ENCODE data around the gene TSHZ2.

TSHZ2 gene

DNA sequence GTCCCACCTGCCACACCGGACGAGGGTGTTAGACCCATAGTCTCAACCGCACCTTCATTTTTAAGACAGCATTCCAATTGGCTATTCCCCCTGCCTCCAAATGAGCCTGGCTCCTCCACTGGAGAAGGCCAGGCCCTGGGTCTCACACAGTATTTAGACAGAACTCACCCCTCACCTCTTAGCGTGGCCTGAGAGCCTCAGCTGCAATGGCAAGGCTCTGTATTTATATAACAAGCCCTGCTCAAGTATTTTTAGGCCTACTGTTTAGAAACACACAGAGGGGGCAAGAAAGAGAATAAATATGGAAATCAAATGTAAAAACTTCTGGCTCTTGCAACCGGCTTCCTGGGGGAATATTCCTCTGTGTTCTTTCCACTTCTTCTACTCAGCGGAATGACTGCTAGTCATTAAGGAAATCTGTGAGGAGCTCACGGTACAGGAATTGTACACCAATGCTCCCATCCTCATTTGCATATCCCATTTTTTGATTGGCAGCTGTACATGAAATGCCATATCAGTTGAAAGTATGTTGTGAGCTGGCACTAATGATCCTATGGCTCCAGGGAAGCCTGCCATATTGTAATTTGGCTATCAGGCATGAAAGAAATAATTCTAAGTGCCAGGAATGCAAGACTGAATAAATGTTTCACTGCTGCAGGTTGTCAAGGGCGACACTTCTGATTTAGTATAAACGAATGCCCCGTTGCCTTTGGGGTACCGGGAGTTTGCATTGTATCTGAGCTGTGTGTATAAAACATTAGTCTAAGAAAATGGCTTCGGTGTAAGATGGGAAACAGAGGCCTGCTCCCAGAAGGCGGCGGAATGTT lies 414.0 kb downstream of the TSHZ2 start:
- CTCF ChIA-PET, result interaction anchor here (0.5 kb wide), 1 partner anchor 157 kb away, joined by 3 read pairs; no protein-coding TSS in a partner anchor

DNA sequence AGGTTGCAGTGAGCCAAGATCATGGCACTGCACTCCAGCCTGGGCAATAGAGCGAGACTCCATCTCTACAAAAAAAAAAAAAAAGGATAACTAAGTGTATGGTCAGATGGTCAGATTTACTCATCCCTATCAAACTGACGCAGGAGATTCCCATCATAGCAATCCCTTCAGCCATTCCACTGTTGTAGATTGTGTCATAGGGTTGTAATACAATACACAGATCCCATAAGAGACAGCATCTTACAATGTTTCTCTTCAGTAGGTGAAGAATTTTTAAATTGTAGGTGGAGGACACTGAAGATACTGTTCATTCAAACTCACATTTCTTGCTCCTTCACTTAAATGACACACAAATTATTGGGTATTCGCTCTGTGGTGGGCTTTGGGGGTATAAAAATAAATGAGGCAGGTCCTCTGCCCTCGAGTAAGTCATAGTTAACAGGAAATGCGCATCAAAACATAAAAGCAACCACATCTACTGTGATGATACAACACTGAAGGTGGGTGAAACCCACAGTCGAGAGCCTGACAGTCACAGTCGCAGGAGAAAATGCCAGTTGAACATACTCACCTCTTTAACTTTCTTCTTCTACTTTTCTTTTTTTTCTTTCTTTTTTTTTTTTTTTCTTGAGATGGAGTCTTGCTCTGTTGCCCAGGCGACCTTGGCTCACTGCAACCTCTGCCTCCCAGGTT lies 416.0 kb downstream of the TSHZ2 start:
- TF ChIP-seq FOXM1 (IDR thresholded peaks at IDR 0.05; ENCODE audit: borderline replicate concordance), result no peak
- no peak for TF ChIP-seq BHLHE40 (IDR thresholded peaks at IDR 0.05; ENCODE audit: borderline replicate concordance)
- TF ChIP-seq SP1 (IDR thresholded peaks at IDR 0.05), result no peak
- no peak for TF ChIP-seq ELF4 (IDR thresholded peaks at IDR 0.05)
- no peak for TF ChIP-seq CTBP1 (IDR thresholded peaks at IDR 0.05; ENCODE audit: borderline replicate concordance)
- TF ChIP-seq ZNF384 (IDR thresholded peaks at IDR 0.05), result no peak
- no peak for TF ChIP-seq FOXK2 (IDR thresholded peaks at IDR 0.05)
- TF ChIP-seq TARDBP (IDR thresholded peaks at IDR 0.05), result no peak
- TF ChIP-seq HDGF (IDR thresholded peaks at IDR 0.05; ENCODE audit: borderline replicate concordance), result no peak
- DNase-seq (ENCODE audit: extremely low spot score), result no peak
- ChIA-PET CTCF (no interaction called here), POLR2A (no interaction called here)

More for the DNA sequence above, 414.0 kb downstream of the TSHZ2 start:
- TF ChIP-seq TARDBP (IDR thresholded peaks at IDR 0.05) (no peak), L3MBTL2 (conservative IDR thresholded peaks at IDR 0.05) (no peak), BHLHE40 (IDR thresholded peaks at IDR 0.05; ENCODE audit: borderline replicate concordance) (no peak)
- TF ChIP-seq, protein P1, sequence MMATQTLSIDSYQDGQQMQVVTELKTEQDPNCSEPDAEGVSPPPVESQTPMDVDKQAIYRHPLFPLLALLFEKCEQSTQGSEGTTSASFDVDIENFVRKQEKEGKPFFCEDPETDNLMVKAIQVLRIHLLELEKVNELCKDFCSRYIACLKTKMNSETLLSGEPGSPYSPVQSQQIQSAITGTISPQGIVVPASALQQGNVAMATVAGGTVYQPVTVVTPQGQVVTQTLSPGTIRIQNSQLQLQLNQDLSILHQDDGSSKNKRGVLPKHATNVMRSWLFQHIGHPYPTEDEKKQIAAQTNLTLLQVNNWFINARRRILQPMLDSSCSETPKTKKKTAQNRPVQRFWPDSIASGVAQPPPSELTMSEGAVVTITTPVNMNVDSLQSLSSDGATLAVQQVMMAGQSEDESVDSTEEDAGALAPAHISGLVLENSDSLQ (IDR thresholded peaks at IDR 0.05), result peak; percentile 19; the same call in 1 of the 2 replicates
- no peak for DNase-seq (ENCODE audit: extremely low spot score)
- POLR2A ChIA-PET, result interaction anchor here (0.8 kb wide), 1 partner anchor 33 kb away, joined by 3 read pairs; no protein-coding TSS in a partner anchor

DNA sequence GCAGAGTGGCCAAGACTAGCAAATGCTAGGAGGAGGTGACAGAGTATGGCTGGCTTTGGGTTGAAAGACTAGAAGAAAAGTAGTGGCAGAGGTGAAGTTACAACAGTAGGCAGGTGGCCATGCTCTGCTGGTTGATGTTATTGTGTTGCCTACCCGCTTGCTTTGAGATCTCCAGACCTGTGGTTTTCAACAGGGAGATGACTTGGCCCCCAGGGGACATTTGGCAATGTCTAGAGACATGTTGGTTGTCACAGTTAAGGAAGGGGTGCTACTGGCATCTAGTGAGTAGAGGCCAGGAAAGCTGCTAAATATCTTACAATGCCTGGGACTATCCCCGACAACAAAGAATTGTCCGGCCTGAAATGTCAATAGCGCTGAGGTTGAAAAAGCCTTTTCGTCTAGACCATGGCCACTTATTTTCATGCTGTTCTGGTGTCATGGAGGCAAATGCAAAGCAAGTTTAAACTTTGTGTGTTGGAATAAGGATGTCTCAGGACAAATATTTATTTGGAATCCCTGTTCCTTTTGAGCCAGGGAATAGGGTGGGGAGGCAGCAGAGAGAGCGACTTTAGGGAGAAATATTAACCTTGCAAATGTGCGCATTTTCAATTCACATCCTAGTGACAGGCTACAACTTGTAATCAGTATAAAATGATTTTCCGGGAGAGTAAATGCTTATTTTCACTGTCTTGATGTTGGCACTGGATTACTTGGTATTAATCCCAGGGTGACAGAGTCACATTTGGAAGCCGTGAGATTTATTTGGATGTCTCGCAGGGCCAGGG lies 417.6 kb downstream of the TSHZ2 start:
- POLR2A ChIA-PET, result no interaction called here
- no peak for TF ChIP-seq FOXA1 (IDR thresholded peaks at IDR 0.05)
- no peak for TF ChIP-seq CTBP1 (IDR thresholded peaks at IDR 0.05; ENCODE audit: borderline replicate concordance)
- TF ChIP-seq ZNF384 (IDR thresholded peaks at IDR 0.05), result no peak
- TF ChIP-seq SUZ12 (IDR thresholded peaks at IDR 0.05), result no peak
- no peak for TF ChIP-seq L3MBTL2 (conservative IDR thresholded peaks at IDR 0.05)
- no peak for TF ChIP-seq ELF4 (IDR thresholded peaks at IDR 0.05)
- TF ChIP-seq FOXK2 (IDR thresholded peaks at IDR 0.05), result no peak
- TF ChIP-seq HDGF (IDR thresholded peaks at IDR 0.05; ENCODE audit: borderline replicate concordance), result no peak
- CTCF ChIA-PET, result no interaction called here
- no peak for DNase-seq (ENCODE audit: extremely low spot score)

DNA sequence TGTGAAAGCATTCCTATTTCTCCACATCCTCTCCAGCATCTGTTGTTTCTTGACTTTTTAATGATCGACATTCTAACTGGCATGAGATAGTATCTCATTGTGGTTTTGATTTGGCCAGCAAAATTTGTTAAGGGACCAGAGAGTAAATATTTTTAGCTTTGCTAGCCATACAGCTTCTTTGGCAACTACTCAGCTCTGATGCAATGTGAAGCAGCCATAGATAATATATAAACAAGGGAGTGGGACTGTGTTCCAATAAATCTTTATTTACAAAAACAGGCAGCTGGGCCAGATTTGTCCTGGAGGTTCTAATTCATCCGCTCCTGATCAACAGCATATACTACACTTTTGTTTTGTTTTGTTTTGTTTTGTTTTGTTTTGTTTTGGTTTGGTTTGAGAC lies 418.6 kb downstream of the TSHZ2 start:
- ChIA-PET CTCF (no interaction called here), POLR2A (no interaction called here)
- TF ChIP-seq ARNT (IDR thresholded peaks at IDR 0.05), result no peak
- no peak for TF ChIP-seq SP1 (IDR thresholded peaks at IDR 0.05)
- TF ChIP-seq, protein P1 (IDR thresholded peaks at IDR 0.05), result no peak
- no peak for TF ChIP-seq FOXK2 (IDR thresholded peaks at IDR 0.05)
- TF ChIP-seq CTBP1 (IDR thresholded peaks at IDR 0.05; ENCODE audit: borderline replicate concordance), result no peak
- no peak for TF ChIP-seq ELF4 (IDR thresholded peaks at IDR 0.05)
- TF ChIP-seq HDGF (IDR thresholded peaks at IDR 0.05; ENCODE audit: borderline replicate concordance), result no peak
- TF ChIP-seq ZNF384 (IDR thresholded peaks at IDR 0.05), result no peak
- no peak for TF ChIP-seq FOXM1 (IDR thresholded peaks at IDR 0.05; ENCODE audit: borderline replicate concordance)
- no peak for TF ChIP-seq NFRKB (IDR thresholded peaks at IDR 0.05)
- no peak for TF ChIP-seq LEF1 (IDR thresholded peaks at IDR 0.05; ENCODE audit: borderline replicate concordance)
- TF ChIP-seq TARDBP (IDR thresholded peaks at IDR 0.05), result no peak
- no peak for TF ChIP-seq BHLHE40 (IDR thresholded peaks at IDR 0.05; ENCODE audit: borderline replicate concordance)
- no peak for TF ChIP-seq SUZ12 (IDR thresholded peaks at IDR 0.05)
- no peak for DNase-seq (ENCODE audit: extremely low spot score)

GRCh38 chr20:53394433-53394832 lies 422.3 kb downstream of the TSHZ2 start:
- POLR2A ChIA-PET, result no interaction called here
- DNase-seq (ENCODE audit: extremely low spot score), result no peak
- TF ChIP-seq FOXA1 (IDR thresholded peaks at IDR 0.05) (no peak), LEF1 (IDR thresholded peaks at IDR 0.05; ENCODE audit: borderline replicate concordance) (no peak), BHLHE40 (IDR thresholded peaks at IDR 0.05; ENCODE audit: borderline replicate concordance) (no peak), FOXK2 (IDR thresholded peaks at IDR 0.05) (no peak), TARDBP (IDR thresholded peaks at IDR 0.05) (no peak), ZNF384 (IDR thresholded peaks at IDR 0.05) (no peak), SUZ12 (IDR thresholded peaks at IDR 0.05) (no peak), ELF4 (IDR thresholded peaks at IDR 0.05) (no peak), ARNT (IDR thresholded peaks at IDR 0.05) (no peak), FOXM1 (IDR thresholded peaks at IDR 0.05; ENCODE audit: borderline replicate concordance) (no peak), SP1 (IDR thresholded peaks at IDR 0.05) (no peak), L3MBTL2 (conservative IDR thresholded peaks at IDR 0.05) (no peak), HDGF (IDR thresholded peaks at IDR 0.05; ENCODE audit: borderline replicate concordance) (no peak), CTBP1 (IDR thresholded peaks at IDR 0.05; ENCODE audit: borderline replicate concordance) (no peak)
- CTCF ChIA-PET, result no interaction called here

Data from HEK293T (cell line).